Thyroid gland (tissue), 4 donors: ENCODE results near the gene LPCAT1.

Source experiments
- CTCF ChIP-seq, 6 experiments: fragments of 200-600 bp in 3 of 6; fragments of 450-650 bp in 3 of 6; sonication (generic) in 3 of 6; IDR thresholded peaks; one replicate each; pipeline ENCODE4 v1.5.1; 2016 to 2019; ENCODE audit warnings: antibody characterized with exemption in 6 of 6, mild to moderate bottlenecking in 2 of 6, inconsistent platforms in 1 of 6, moderate library complexity in 1 of 6
- POLR2A ChIP-seq, 2 donors: fragments of 450-650 bp; IDR thresholded peaks; one replicate each; pipeline ENCODE4 v1.6.1; 2017; ENCODE audit warnings: antibody characterized with exemption in 2 of 2, mild to moderate bottlenecking in 2 of 2, moderate library complexity in 1 of 2

GRCh38 chr5:1503241-1504068 lies 20.3 kb downstream of the LPCAT1 start:
- TF ChIP-seq CTCF (IDR thresholded peaks at IDR 0.05) (no peak), POLR2A (IDR thresholded peaks at IDR 0.05) (no peak)
